Measurements from ENCODE around the gene NKX3-2. TPM values are rescaled to one million over a fixed set of nuclear protein-coding genes. Genes with fewer than 3 reads are reported as not detected.

Gene NKX3-2
- total RNA-seq, 1 experiment from 2014 or later, result 0.76 TPM

DNA sequence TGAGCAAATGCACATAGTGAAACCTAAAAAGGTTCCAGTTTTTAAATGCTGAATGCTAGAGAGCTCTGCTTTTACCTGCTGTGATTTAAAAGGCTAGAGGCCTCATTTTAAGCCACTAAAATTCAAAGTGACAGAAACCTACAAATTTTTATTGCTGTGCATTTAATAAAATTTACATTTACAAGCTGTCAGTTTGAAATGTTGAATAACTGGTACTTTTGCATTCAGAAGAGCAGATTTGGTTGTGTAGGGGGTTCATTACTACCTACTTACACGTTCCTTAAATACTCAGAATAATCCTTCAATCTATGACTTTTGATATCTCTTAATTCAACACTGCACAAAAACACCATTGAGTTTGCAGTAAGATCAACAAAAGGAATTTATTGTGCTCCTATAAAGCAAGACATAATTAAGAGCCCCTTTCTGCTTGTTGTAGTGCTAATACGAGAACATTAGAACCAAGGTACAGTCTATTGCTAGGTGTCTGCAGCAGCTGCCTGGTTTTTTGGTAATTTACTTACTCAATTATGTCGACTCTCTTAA lies 27.9 kb downstream of the NKX3-2 start:
- no peak for DNase-seq
- Histone ChIP-seq H3K27me3 (ENCODE audit: control insufficient read depth, insufficient read depth, low read length) (peaks cover 9% of the 10 kb centered on the region), H3K36me3 (replicated peaks; ENCODE audit: control insufficient read depth, insufficient read depth, low read length) (no peaks in the 10 kb centered on the region), H3K4me3 (ENCODE audit: insufficient read depth, low read depth, low read length) (no peak overlapping the region)

DNA sequence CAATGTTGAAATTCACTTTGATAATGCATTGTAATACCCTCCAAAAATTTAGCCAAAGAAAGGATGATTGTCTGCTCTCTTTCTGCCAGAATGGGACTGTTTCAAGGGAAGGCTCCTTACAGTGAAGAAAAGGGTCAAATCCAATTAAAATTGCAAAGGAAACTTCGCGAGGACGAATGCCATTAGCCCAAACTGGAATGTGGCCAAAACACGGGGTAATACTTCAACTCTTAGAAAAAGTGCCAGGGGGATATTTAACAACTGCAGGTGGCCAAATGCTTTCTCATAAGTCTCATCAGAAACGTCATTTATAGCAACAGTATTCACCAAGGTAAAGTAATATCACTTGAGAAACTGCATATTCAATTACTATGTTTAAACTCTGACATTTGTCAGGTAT lies 29.0 kb downstream of the NKX3-2 start:
- Histone ChIP-seq H3K36me3 (replicated peaks; ENCODE audit: control insufficient read depth, insufficient read depth, low read length) (no peaks in the 10 kb centered on the region), H3K27me3 (ENCODE audit: control insufficient read depth, insufficient read depth, low read length) (no peaks in the 10 kb centered on the region), H3K4me3 (ENCODE audit: insufficient read depth, low read depth, low read length) (no peak overlapping the region)
- DNase-seq, result no peak

DNA sequence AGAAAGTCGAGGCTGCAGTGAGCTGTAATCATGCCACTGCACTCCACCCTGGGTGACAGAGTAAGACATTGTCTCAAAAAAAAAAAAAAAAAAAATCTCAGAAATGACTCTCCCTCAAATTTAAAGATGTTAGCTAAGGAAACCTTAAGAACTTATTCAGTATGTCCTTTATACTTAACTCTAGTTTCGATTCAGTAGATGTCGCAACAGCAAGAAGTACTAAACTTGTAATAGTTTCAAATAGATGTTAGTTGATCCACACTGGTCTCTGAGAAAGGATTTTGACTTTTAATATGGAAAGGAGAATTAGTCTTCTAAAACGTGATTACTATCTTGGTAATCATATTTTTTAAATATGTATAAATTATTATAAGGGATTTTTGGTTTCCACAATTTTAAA lies 29.6 kb downstream of the NKX3-2 start:
- DNase-seq, result no peak
- H3K36me3 ChIP-seq (replicated peaks; ENCODE audit: control insufficient read depth, insufficient read depth, low read length), result no peaks in the 10 kb centered on the region
- no peak overlapping the region for H3K4me3 ChIP-seq (ENCODE audit: insufficient read depth, low read depth, low read length)
- no peaks in the 10 kb centered on the region for H3K27me3 ChIP-seq (ENCODE audit: control insufficient read depth, insufficient read depth, low read length)

DNA sequence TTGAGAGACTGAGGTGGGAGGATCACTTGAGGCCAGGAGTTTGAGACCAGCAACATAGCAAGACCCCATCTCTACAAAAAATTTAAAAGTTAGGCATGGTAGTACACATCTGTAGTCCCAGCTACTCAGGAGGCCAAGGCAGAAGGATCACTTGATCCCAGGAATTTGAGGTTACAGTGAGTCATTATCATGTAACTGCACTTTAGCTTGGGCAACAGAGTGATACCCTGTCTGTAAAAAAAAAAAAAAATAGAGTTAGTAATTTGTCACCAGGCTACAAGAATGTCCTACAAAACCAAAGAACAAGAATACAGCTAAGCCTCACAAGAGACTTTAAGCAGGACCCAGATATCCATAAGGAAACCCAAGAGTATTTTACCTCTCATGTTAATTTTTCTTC lies 33.2 kb downstream of the NKX3-2 start:
- Histone ChIP-seq H3K27me3 (ENCODE audit: control insufficient read depth, insufficient read depth, low read length) (no peaks in the 10 kb centered on the region), H3K36me3 (replicated peaks; ENCODE audit: control insufficient read depth, insufficient read depth, low read length) (no peaks in the 10 kb centered on the region), H3K4me3 (ENCODE audit: insufficient read depth, low read depth, low read length) (no peak overlapping the region)
- DNase-seq, result no peak

DNA sequence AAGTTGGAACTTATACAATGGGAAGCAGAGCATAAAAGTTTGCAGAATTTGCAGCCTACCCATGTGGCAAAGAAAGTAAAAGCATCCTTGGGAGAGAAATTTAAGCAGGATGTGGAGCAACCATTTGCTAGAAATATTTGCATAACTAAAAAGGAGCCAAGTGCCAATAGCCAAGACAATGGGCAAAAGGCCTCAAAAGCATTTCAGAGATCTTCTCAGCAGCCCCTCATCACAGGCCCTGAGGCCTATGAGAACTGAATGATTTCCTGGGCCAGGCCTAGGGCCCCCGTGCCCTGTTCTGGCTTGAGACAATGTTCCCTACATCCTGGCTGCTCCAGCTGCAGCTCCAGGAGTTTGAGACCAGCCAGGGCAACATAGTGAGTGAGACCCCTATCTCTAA lies 34.9 kb downstream of the NKX3-2 start:
- no peak overlapping the region for H3K4me3 ChIP-seq (ENCODE audit: insufficient read depth, low read depth, low read length)
- H3K27me3 ChIP-seq (ENCODE audit: control insufficient read depth, insufficient read depth, low read length), result no peaks in the 10 kb centered on the region
- H3K36me3 ChIP-seq (replicated peaks; ENCODE audit: control insufficient read depth, insufficient read depth, low read length), result no peaks in the 10 kb centered on the region
- DNase-seq, result no peak

DNA sequence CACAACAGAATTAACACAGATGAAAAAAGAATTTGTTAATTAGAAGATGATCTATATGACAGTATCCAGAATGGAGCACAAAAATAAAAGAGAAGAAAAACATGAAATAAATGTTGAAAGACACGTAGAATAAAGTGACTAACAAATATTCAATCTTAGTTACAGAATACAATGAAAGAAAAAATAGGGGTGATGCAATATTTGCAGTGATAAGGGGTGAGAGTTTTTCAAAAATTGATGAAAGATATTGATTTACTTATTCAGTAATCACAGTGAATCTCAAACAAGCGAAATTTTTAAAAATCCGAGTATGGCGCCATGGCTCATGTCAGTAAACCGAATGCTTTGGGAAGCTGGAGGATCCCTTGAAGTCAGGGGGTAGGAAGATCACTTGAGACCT lies 39.9 kb downstream of the NKX3-2 start:
- H3K27me3 ChIP-seq (ENCODE audit: control insufficient read depth, insufficient read depth, low read length), result no peaks in the 10 kb centered on the region
- H3K36me3 ChIP-seq (replicated peaks; ENCODE audit: control insufficient read depth, insufficient read depth, low read length), result no peaks in the 10 kb centered on the region
- DNase-seq, result no peak
- H3K4me3 ChIP-seq (ENCODE audit: insufficient read depth, low read depth, low read length), result no peak overlapping the region

GRCh38 chr4:13498469-13498868 lies 45.8 kb downstream of the NKX3-2 start:
- Histone ChIP-seq H3K36me3 (replicated peaks; ENCODE audit: control insufficient read depth, insufficient read depth, low read length) (no peaks in the 10 kb centered on the region), H3K4me3 (ENCODE audit: insufficient read depth, low read depth, low read length) (no peak overlapping the region), H3K27me3 (ENCODE audit: control insufficient read depth, insufficient read depth, low read length) (no peaks in the 10 kb centered on the region)
- DNase-seq, result no peak

DNA sequence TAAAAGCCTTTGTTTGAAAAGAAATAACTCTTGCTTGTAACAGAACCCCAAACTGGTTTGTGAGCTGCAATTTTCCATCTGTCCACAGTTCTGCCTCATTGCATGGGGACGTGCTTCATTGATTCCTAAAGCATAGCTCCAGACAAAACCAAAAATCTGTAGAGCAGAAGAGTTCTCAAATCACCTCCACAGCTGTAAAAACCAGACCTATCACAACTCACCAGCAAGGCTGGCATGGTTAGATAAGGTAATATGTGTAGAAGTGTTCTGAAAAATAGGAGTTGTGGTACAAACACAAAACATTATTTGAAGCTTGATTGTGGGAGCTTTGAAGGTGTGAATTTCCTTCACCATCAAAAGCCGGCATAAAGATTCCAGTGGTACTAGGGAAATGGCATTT lies 47.7 kb downstream of the NKX3-2 start:
- no peaks in the 10 kb centered on the region for H3K27me3 ChIP-seq (ENCODE audit: control insufficient read depth, insufficient read depth, low read length)
- H3K36me3 ChIP-seq (replicated peaks; ENCODE audit: control insufficient read depth, insufficient read depth, low read length), result no peaks in the 10 kb centered on the region
- no peak overlapping the region for H3K4me3 ChIP-seq (ENCODE audit: insufficient read depth, low read depth, low read length)
- no peak for DNase-seq

DNA sequence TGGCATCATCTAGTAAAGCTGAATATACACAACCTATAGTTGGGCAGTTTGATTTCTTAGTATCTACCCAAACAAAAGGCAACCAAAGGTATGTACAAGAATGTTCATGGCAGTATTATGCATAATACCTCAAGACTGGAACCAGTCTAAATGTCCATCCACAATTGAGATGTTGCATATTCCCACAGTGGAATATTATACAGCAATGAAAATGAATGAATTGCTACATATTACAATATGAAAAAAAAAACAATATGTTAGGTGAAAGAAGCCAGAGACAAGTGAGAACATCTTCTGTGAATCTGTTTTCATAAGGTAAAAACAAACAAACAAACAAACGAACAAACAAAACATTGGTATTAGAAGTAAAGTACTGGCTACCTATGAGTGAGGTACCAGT lies 48.6 kb downstream of the NKX3-2 start:
- DNase-seq, result no peak
- Histone ChIP-seq H3K27me3 (ENCODE audit: control insufficient read depth, insufficient read depth, low read length) (no peaks in the 10 kb centered on the region), H3K4me3 (ENCODE audit: insufficient read depth, low read depth, low read length) (no peak overlapping the region), H3K36me3 (replicated peaks; ENCODE audit: control insufficient read depth, insufficient read depth, low read length) (no peaks in the 10 kb centered on the region)

GRCh38 chr4:13493793-13494192 lies 50.5 kb downstream of the NKX3-2 start:
- no peaks in the 10 kb centered on the region for H3K27me3 ChIP-seq (ENCODE audit: control insufficient read depth, insufficient read depth, low read length)
- no peak overlapping the region for H3K4me3 ChIP-seq (ENCODE audit: insufficient read depth, low read depth, low read length)
- no peak for DNase-seq
- H3K36me3 ChIP-seq (replicated peaks; ENCODE audit: control insufficient read depth, insufficient read depth, low read length), result no peaks in the 10 kb centered on the region

DNA sequence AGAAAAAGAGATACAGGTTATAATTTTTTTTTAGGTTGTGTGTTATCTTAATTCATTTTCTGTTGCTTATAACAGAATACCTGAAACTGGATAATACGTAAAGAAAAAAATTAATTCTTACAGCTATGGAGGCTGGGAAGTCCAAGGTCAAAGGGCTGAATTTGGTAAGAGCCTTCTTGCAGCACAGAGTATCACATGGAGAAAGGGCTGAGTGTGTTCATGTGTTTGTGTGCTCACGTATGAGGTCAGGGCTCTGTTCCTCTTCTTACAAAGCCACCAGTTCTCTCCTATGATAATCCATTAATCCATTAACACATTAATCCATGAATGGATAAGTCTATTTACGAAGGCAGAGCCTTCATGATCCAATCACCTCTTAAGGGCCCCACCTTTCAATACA lies 51.6 kb downstream of the NKX3-2 start:
- H3K36me3 ChIP-seq (replicated peaks; ENCODE audit: control insufficient read depth, insufficient read depth, low read length), result no peaks in the 10 kb centered on the region
- DNase-seq, result no peak
- no peak overlapping the region for H3K4me3 ChIP-seq (ENCODE audit: insufficient read depth, low read depth, low read length)
- H3K27me3 ChIP-seq (ENCODE audit: control insufficient read depth, insufficient read depth, low read length), result no peaks in the 10 kb centered on the region

Other genes starting within 250 kb of the NKX3-2 start
- gene RAB28, start 60.2 kb downstream of the NKX3-2 start, total RNA-seq (2014; rRNA removed; shearing (Covaris generic)), result 27.7 and 32.4 TPM in 2 replicates
- gene BOD1L1, start 83.2 kb upstream of the NKX3-2 start, total RNA-seq (2014; rRNA removed; shearing (Covaris generic)), result 11.4 and 25.1 TPM in 2 replicates

Measured in H7 (cell line).